ENCODE results near the gene GRPEL2.

GRPEL2 gene

GRCh38 chr5:149365418-149365817, 20.1 kb downstream of the GRPEL2 start:
- in situ Hi-C loops (cut with MboI; ENCODE audit: low sequenced_read_pairs, unreplicated experiment) = no loop called here
- DNase-seq (ENCODE audit: low spot score) = no peak
- no peak for TF ChIP-seq CTCF (IDR thresholded peaks at IDR 0.05; ENCODE audit: borderline replicate concordance, control extremely low read depth, extremely low read depth, insufficient read depth, missing control alignments)

- in situ Hi-C loops (cut with MboI; ENCODE audit: low sequenced_read_pairs, unreplicated experiment) = no loop called here
- no peak for DNase-seq (ENCODE audit: low spot score)
- TF ChIP-seq CTCF (IDR thresholded peaks at IDR 0.05; ENCODE audit: borderline replicate concordance, control extremely low read depth, extremely low read depth, insufficient read depth, missing control alignments) = no peak
Observed at GRCh38 chr5:149366169-149366729, 20.9 kb downstream of the GRPEL2 start.

- in situ Hi-C loops (cut with MboI; ENCODE audit: low sequenced_read_pairs, unreplicated experiment) = no loop called here
- peak; percentile 85 for DNase-seq (ENCODE audit: low spot score)
- peak; percentile 74 for TF ChIP-seq CTCF (IDR thresholded peaks at IDR 0.05; ENCODE audit: borderline replicate concordance, control extremely low read depth, extremely low read depth, insufficient read depth, missing control alignments)
Observed at GRCh38 chr5:149367249-149367971, 22.1 kb downstream of the GRPEL2 start.

- no peak for TF ChIP-seq CTCF (IDR thresholded peaks at IDR 0.05; ENCODE audit: borderline replicate concordance, control extremely low read depth, extremely low read depth, insufficient read depth, missing control alignments)
- DNase-seq (ENCODE audit: low spot score) = no peak
- in situ Hi-C loops (cut with MboI; ENCODE audit: low sequenced_read_pairs, unreplicated experiment) = no loop called here
Observed at GRCh38 chr5:149367972-149368645, 22.8 kb downstream of the GRPEL2 start.

GRCh38 chr5:149370878-149371277, 25.6 kb downstream of the GRPEL2 start:
- in situ Hi-C loops (cut with MboI; ENCODE audit: low sequenced_read_pairs, unreplicated experiment) = loop anchor here (10.0 kb wide), 1 partner anchor 194 kb away; no protein-coding TSS in a partner anchor
- no peak for TF ChIP-seq CTCF (IDR thresholded peaks at IDR 0.05; ENCODE audit: borderline replicate concordance, control extremely low read depth, extremely low read depth, insufficient read depth, missing control alignments)
- no peak for DNase-seq (ENCODE audit: low spot score)

GRCh38 chr5:149371296-149371962, 26.1 kb downstream of the GRPEL2 start:
- in situ Hi-C loops (cut with MboI; ENCODE audit: low sequenced_read_pairs, unreplicated experiment) = loop anchor here (10.0 kb wide), 1 partner anchor 193 kb away; no protein-coding TSS in a partner anchor

More at GRCh38 chr5:149371296-149371962, 26.1 kb downstream of the GRPEL2 start:
- TF ChIP-seq CTCF (IDR thresholded peaks at IDR 0.05; ENCODE audit: borderline replicate concordance, control extremely low read depth, extremely low read depth, insufficient read depth, missing control alignments) = peak; percentile 78
- DNase-seq (ENCODE audit: low spot score) = peak; percentile 84
